WI38 (cell line): Measurements from ENCODE around the gene SOX10.

ENCODE experiments used
- H3K4me3 ChIP-seq: 2 replicates; pipeline ENCODE4 v1.5.1; 2011; ENCODE audit warnings: low read depth, mild to moderate bottlenecking, control low read depth, low read length
- CTCF ChIP-seq: IDR thresholded peaks from 2 replicates; pipeline ENCODE4 v1.5.1; 2012; ENCODE audit warnings: low read depth, mild to moderate bottlenecking, control low read depth, low read length

The SOX10 gene

GRCh38 chr22:37942133-37942532 lies 42.2 kb downstream of the SOX10 start:
- no peak overlapping the region for H3K4me3 ChIP-seq
- TF ChIP-seq CTCF: no peak

- H3K4me3 ChIP-seq: no peak overlapping the region
- no peak for TF ChIP-seq CTCF
Observed at GRCh38 chr22:37940698-37941376, 43.5 kb downstream of the SOX10 start.

- TF ChIP-seq CTCF: peak; percentile 98
- H3K4me3 ChIP-seq: no peak overlapping the region
Observed at GRCh38 chr22:37933711-37934376, 50.5 kb downstream of the SOX10 start.

- no peak for TF ChIP-seq CTCF
Observed at GRCh38 chr22:37932821-37933578, 51.4 kb downstream of the SOX10 start.

GRCh38 chr22:37932401-37932800 lies 52.0 kb downstream of the SOX10 start:
- TF ChIP-seq CTCF: no peak
- no peak overlapping the region for H3K4me3 ChIP-seq

More at GRCh38 chr22:37932821-37933578, 51.4 kb downstream of the SOX10 start:
- no peak overlapping the region for H3K4me3 ChIP-seq

- H3K4me3 ChIP-seq: no peak overlapping the region
- TF ChIP-seq CTCF: no peak
Observed at GRCh38 chr22:37931893-37932389, 52.4 kb downstream of the SOX10 start.

- no peak for TF ChIP-seq CTCF
- no peak overlapping the region for H3K4me3 ChIP-seq
Observed at GRCh38 chr22:37930952-37931440, 53.4 kb downstream of the SOX10 start.
